Bronchial epithelial cell (primary cell): ENCODE measurements around the gene ABCA3. TPM values are rescaled to one million over a fixed set of nuclear protein-coding genes. Genes with fewer than 3 reads are reported as not detected.

ENCODE experiments used
- DNase-seq: peaks from one replicate; pipeline ENCODE4 v3.0.0-alpha.2; 2010; ENCODE audit warnings: low read depth
- FAIRE-seq: peaks from 2 replicates; lab custom pipeline; 2011; peaks lifted over from hg19 to GRCh38; lab: Jason Lieb, UNC
- H3K27me3 ChIP-seq: 2 replicates; pipeline ENCODE4 v1.5.1; 2011; ENCODE audit warnings: low read length; ENCODE audit not compliant: control insufficient read depth, insufficient read depth
- H3K36me3 ChIP-seq: 2 replicates; pipeline ENCODE4 v1.5.1; 2011; ENCODE audit warnings: low read length; ENCODE audit not compliant: control insufficient read depth, insufficient read depth
- H3K4me3 ChIP-seq: 2 replicates; pipeline ENCODE4 v1.5.1; 2011; ENCODE audit warnings: mild to moderate bottlenecking, low read depth, low read length, control low read depth
- total RNA-seq: library from RNA; depleted of rRNA; stranded (reverse); fragments of >200 nt; gene quantifications from 2 replicates; pipeline ENCODE4 v1.2.1, GENCODE V29; 2014
- TF ChIP-seq, protein P1 (sequence below): IDR thresholded peaks from 2 replicates; pipeline ENCODE4 v1.5.1; 2011; ENCODE audit warnings: mild to moderate bottlenecking, moderate library complexity, low read length, control low read depth, inconsistent platforms; ENCODE audit not compliant: insufficient read depth, severe bottlenecking

ABCA3 gene
- total RNA-seq, 1 donor from 2014 or later, result under 0.01 TPM

DNA sequence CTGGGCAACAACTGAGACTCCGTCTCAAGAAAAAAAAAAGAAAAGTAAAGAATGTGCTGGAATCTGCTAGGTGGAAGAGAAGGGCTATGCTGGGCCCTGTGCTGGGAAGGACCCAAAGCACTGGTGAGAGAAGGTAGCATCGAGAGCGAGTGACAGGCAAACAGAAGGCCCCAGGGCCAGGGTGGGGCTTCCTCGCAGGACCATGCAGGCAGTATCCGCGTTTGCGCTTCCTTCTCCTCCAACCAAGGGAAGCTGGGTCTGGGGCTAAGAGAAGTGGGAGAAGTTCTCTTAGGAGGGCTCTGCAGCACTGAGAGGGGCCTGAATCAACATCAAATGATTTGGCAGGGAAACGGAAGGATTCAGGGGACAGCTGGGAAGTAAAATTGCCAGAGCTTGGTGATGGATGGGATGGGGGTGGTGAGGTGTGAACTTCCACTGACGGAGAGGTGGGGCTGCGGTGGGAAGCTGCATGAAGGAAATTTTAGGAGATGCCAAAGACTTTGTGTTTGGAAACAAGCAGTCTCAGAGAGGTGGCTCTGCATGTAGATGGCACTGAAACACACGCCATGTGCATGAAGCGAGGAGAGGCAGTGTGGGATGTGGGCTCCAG is 83.9 kb downstream of the ABCA3 start:
- TF ChIP-seq, protein P1, sequence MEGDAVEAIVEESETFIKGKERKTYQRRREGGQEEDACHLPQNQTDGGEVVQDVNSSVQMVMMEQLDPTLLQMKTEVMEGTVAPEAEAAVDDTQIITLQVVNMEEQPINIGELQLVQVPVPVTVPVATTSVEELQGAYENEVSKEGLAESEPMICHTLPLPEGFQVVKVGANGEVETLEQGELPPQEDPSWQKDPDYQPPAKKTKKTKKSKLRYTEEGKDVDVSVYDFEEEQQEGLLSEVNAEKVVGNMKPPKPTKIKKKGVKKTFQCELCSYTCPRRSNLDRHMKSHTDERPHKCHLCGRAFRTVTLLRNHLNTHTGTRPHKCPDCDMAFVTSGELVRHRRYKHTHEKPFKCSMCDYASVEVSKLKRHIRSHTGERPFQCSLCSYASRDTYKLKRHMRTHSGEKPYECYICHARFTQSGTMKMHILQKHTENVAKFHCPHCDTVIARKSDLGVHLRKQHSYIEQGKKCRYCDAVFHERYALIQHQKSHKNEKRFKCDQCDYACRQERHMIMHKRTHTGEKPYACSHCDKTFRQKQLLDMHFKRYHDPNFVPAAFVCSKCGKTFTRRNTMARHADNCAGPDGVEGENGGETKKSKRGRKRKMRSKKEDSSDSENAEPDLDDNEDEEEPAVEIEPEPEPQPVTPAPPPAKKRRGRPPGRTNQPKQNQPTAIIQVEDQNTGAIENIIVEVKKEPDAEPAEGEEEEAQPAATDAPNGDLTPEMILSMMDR, result no peak
- H3K36me3 ChIP-seq, result peaks cover 39% of the 10 kb centered on the region

DNA sequence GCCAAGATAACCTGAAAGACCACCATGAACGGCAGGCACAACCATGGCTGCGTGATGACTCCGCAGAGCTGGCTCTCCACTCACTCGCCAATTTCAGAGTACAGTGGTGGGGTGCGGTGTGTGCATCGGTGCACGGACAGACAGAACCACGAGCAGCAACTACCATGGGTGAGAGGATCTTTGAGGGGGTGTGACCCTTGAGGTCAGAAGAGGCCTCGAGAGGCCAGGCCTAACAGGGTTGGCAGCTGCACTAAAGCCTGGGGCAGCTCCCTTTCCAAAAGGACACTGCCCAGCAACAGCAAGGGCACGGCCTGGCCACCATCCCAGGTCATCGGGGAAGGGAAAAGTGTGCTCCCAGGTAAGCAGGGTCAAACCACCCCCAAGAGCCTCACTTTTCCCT is 87.2 kb downstream of the ABCA3 start:
- Histone ChIP-seq H3K36me3 (peaks cover 32% of the 10 kb centered on the region), H3K4me3 (no peak overlapping the region), H3K27me3 (no peaks in the 10 kb centered on the region)
- DNase-seq, result no peak
- TF ChIP-seq, protein P1, result no peak
- no peak for FAIRE-seq

More for the DNA sequence above, 83.9 kb downstream of the ABCA3 start:
- DNase-seq (no peak), FAIRE-seq (no peak)
- Histone ChIP-seq H3K27me3 (no peaks in the 10 kb centered on the region), H3K4me3 (no peak overlapping the region)

DNA sequence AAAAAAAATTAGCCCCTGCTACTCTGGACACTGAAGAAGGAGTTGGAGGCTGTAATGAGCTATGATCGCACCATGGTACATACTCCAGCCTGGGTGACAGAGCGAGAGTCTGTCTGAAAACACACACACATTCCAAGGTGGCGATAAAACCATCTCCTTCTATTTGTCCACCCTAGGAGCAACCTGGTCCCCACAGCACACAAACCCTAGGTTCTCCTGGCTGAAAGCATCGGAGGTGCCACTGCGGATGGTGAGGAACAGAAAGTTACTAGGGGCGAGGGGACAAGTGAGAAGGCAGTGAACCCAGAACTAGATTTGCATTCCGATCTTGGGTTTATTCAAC is 87.8 kb downstream of the ABCA3 start:
- Histone ChIP-seq H3K27me3 (no peaks in the 10 kb centered on the region), H3K4me3 (no peak overlapping the region), H3K36me3 (peaks cover 30% of the 10 kb centered on the region)
- no peak for DNase-seq
- no peak for FAIRE-seq
- TF ChIP-seq, protein P1, result no peak

DNA sequence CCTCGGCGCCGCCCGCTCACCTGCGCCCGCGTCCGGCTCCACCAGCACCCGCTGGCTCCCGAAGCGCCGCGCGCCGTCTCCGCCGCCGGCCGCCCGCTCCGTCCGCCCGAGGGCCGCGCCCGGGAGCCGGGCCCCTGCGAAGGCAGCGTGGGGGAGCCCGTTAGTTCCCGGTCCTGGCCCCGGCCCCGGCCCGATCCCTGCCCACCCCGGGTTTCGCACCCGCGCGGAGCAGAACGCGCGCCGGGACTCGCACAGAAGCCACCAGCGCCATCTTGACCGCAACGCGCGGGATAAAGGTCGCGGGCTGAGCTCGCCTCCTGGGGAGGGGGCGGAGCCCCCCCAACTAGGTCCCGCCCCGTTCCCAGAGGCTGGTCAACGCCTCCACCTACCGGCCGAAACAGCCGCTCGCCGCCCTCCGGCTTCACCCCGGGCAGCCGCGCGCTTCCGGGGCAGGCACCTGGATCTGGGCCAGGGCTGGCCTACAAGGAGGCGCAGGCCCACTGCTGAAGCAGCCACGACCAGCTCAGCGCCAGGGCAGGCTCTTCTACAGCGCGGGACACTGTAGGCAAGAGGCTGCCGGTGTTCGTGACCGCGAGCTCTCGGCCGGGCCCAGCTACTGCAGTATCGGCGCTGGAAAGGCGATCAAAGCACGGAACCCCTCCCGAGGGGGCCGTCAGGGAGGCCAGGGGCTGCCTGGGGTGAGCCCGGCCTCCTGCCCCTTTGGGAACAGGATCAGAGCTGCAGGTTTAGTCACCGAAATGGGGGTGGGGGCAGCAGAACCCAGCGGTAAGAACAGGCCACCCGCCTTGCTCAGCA is 89.0 kb downstream of the ABCA3 start, which contains the start of gene ECI1:
Gene ECI1, minus strand, starts transcription at position 292 of the 816 bp plus-strand sequence. Its CDS starts 21 bp downstream, at position 271.
- peak; percentile 76 for DNase-seq
- Histone ChIP-seq H3K4me3 (peak within 1 kb of the TSS; percentile 54), H3K27me3 (no peaks in the 10 kb centered on the region), H3K36me3 (peaks cover 25% of the 10 kb centered on the region)
- no peak for FAIRE-seq
- TF ChIP-seq, protein P1, result peak; percentile 75

DNA sequence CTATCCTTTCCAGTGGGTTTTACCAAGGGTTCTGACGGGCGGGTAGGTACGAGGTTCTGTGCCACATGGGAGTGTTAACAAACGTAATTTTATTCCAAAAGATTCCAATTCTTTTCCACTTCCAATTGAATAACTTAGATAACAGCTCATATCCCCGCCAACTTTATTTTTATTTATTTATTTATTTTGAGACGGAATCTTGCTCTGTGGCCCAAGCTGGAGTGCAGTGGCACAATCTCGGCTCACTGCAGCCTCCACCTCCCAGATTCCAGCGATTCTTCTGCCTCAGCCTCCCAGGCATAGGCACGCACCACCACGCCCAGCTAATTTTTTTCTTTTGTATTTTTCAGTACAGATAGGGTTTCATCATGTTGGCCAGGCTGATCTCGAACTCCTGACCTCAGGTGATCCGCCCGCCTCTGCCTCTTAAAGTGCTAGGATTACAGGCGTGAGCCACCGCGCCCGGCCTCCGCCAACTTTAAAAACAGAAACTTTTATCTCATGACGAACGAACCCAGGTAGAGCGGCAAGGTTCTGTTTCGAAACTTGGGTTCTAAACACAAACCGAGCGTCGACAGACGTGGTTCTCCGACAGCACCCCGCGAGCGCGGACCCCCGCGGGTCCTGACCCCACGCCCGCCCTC is 89.8 kb downstream of the ABCA3 start:
- Histone ChIP-seq H3K4me3 (peak overlapping the region; percentile 54), H3K36me3 (peaks cover 24% of the 10 kb centered on the region), H3K27me3 (no peaks in the 10 kb centered on the region)
- peak; percentile 29 for DNase-seq
- no peak for FAIRE-seq
- TF ChIP-seq, protein P1, result no peak
